HL-60/S4 treated with phorbol 12-myristate 13-acetate at 8.2 ng/mL for 4 days and 3 days (cell line): Measurements from ENCODE around the gene PRPF8.
"Not testable (repeated sequence)": the region's sequence is repeated elsewhere in the genome, so short reads cannot be mapped to it uniquely, and the experiment has no call there.

Experiments
- in situ Hi-C: fragments of 300-500 bp; cut with MboI; formaldehyde crosslinking; loops from 2 replicates; pipeline ENCODE4 v1.15.0; 2022; ENCODE audit warnings: low sequenced_read_pairs

Gene PRPF8

GRCh38 chr17:1695365-1695764, 10.7 kb upstream of the PRPF8 start:
- in situ Hi-C loops: no loop called here

GRCh38 chr17:1693339-1693738, 8.7 kb upstream of the PRPF8 start:
- in situ Hi-C loops: no loop called here

DNA sequence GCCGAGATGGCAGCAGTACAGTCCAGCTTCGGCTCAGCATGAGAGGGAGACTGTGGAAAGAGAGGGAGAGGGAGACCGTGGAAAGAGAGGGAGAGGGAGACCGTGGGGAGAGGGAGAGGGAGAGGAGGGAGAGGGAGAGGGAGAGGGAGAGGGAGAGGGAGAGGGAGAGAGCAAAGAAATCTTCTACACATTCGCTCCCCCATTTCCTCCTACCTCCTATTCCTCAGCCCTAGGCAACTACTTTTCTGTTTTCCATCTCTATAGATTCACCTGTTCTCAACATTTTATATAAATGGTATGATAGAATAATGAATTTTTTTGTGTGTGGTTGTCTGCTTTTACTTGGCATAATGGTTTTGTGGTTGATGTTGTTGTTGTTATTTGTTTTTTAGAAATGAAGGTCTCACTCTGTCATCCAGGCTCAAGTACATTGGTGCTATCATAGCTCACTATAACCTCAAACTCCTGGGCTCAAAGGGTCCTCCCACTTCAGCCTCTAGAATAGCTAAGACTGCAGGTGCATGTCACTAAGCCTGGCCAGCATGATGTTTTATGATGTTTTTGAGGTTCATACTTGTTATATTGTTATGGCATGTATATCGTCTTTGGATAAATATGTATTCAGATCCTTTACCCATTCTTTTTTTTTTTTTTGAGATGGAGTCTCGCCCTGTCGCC, 6.0 kb upstream of the PRPF8 start:
- in situ Hi-C loops: no loop called here

DNA sequence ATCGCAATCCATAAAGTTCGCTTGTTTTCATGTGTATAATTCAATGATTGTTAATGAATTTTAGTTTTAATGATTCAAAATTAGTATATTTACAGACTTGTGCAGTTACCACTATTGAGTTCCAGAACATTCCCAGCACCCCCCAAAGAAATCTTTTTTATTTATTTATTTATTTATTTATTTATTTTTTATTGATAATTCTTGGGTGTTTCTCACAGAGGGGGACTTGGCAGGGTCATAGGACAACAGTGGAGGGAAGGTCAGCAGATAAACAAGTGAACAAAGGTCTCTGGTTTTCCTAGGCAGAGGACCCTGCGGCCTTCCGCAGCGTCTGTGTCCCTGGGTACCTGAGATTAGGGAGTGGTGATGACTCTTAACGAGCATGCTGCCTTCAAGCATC, 3.7 kb upstream of the PRPF8 start:
- in situ Hi-C loops: not testable (repeated sequence)

- in situ Hi-C loops: no loop called here
Observed at GRCh38 chr17:1686086-1686485, 1.4 kb upstream of the PRPF8 start.

GRCh38 chr17:1683459-1683858, 1.2 kb downstream of the PRPF8 start:
- in situ Hi-C loops: no loop called here

DNA sequence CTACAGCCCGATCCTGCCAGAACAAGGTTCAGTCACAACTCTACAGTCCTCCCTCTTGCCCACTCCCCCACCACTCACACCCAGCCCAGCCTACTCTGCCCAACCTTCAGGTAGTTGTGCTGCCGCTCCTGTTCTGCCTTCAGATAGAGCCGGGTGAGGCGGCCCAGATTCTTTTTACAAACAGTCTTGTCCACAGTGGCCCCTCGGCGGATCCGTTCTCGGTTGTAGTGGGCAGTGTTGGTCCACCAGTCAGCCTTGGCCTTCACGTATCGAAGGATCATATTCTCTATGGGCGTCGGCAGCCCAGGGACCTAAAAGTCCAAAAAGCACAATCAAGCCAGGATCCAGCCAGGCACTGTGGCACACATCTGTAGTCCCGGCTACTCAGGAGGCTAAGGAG, 8.3 kb downstream of the PRPF8 start:
- in situ Hi-C loops: no loop called here

DNA sequence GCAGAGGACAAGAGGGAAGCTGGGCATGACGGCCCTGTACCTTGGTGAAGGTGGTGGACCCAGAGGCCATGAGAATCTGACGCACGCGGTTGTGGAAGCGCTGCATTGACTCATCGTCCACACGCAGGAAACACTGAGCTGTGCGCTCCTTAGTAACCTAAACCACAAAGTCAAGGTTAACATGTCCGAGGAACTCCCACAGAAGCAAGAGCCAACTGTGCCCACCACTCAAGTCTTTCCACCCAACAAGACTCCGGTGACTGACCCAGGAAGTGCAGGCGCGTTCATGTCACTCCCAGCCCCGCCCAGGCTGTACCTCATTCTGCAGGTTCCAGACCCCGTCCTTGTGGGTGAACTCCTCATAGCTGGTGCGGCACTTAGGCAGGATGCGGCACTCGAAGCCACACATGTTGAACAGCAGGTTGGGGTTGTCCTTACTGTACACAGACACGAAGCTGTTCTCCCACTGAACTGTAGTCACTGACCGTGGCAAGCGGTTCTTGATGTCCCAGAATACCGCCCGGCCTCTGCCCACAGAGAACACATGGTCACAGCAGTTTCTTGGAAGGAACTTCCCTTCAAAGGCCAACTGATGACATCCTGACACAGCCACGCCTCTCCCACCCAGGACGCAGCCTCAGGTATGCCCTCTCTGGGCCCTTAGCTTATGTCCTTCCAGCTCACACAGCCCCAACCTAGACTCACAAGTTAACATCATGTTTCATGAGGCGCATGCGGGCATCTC, 11.5 kb downstream of the PRPF8 start:
- in situ Hi-C loops: no loop called here

DNA sequence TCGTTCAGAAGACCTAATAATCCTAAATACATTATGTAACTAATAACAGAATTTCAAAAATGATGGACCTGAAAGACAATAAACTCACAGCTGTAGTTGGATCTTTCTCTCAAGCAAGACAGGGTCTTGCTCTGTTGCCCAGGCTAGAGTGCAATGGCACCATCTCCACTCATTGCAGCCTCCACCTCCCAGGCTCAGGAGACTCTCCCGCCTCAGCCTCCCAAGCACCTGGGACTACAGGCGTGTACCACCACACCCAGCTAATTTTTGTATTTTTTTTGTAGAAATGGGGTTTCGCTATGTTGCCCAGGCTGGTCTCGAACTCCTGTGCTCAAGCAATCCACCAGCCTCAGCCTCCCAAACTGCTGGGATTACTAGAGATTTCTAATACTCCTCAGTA, 20.7 kb downstream of the PRPF8 start:
- in situ Hi-C loops: not testable (repeated sequence)

- in situ Hi-C loops: no loop called here
Observed at GRCh38 chr17:1661045-1661444, 23.6 kb downstream of the PRPF8 start.

DNA sequence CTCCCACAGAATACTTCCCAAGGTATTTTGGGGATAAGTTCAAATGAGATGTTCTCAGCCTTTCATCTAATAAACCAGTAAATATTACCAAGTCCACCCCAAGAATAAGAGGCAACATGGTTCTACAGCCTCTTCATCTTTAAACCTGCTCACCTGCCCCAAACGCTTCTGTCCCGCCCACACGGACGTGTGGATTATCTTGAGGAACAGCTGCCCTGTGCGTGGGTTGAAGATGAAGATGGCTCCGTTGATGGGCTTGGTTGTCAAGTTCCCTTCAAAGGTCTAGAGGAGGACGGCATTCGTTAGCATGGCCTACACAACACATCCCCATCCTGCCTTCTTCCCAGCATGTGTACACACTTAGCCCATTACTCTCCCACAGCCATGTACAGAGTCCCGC, 26.6 kb downstream of the PRPF8 start:
- in situ Hi-C loops: no loop called here

DNA sequence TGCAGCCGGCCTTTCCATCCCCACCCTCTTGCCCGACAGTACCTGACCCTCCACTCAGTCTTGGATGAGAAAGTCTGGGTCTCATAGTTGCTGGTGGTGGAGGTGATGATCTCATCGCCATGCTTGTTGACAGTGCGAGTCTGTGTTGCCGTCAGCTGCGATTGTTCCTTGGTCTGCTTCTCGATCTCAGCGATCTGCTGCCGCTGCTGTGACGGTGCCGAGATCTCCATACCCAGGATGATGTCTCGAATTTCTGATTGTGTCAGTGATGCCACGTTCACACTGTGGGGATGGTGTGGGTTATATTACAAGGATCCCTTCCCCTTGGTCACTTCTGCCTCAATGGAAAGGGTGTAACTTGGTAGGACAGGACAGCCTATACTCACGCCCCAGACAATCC, 30.9 kb downstream of the PRPF8 start:
- in situ Hi-C loops: no loop called here

DNA sequence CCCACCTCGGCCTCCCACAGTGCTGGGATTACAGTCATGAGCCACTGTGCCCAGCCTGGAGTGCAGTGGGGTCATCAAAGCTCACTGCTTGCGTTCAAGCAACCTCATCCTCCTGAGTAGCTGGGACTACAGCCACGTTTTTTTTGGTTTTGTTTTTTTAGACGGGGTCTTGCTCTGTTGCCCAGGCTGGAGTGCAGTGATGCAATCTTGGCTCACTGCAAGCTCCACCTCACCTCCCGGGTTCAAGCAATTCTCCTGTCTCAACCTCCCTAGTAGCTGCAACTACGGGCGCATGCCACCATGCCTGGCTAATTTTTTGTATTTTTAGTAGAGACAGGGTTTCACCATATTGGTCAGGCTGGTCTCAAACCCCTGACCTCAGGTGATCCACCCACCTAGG, 31.9 kb downstream of the PRPF8 start:
- in situ Hi-C loops: not testable (repeated sequence)

DNA sequence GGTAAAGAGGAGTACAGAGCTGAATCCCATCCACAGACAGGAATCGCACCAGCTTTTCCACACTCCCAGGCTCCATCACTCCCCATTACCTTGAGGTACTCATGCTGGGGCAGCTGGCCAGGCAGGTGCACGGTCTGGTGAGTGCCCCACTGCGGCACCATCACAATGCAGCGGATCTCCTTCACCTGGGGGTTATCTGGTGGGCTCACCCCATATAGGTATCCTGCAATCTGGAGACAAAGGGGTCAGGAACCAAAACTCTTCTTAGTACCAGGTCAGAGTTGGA, 33.2 kb downstream of the PRPF8 start:
- in situ Hi-C loops: no loop called here

GRCh38 chr17:1650731-1651558, 33.7 kb downstream of the PRPF8 start:
- in situ Hi-C loops: no loop called here

DNA sequence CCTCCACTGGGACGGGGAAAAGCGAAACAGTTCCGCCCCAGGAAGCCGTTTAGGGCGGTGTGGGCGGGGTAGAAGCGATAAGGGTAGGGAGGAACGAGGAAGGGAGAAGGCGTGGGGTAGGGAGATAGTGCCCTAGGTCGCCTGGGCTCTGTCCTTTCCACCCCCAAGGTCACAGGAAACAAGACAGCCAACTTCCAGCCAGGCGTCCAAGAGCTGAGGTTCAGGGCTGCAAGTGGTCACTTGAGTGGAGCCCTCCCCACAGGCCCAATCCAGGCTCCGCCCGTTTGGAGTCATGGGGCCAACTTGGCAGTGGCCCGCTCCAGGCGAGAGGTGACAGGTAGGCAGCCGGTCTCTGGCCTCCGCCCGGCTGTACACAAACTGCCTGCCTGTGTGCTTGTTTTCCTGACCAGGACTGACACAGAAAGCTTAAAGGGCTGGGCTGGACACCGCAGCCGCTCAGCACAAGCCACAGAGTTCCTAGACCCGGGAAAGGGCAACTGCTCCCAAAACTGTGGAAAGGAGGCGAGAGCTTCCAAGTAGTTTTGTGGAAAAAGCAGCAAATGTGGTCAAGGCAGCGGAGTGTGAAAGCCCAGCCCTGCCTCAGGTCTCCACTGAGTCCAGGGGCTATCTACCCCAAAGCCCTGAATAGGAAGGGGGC, 34.7 kb downstream of the PRPF8 start, which contains the start of gene RILP:
Gene RILP (minus strand): TSS at position 23 of the 658 bp plus-strand sequence. CDS start 62 bp downstream, outside the sequence.
- in situ Hi-C loops: loop anchor here (10.0 kb wide), 1 partner anchor 75 kb away; no protein-coding TSS in a partner anchor

DNA sequence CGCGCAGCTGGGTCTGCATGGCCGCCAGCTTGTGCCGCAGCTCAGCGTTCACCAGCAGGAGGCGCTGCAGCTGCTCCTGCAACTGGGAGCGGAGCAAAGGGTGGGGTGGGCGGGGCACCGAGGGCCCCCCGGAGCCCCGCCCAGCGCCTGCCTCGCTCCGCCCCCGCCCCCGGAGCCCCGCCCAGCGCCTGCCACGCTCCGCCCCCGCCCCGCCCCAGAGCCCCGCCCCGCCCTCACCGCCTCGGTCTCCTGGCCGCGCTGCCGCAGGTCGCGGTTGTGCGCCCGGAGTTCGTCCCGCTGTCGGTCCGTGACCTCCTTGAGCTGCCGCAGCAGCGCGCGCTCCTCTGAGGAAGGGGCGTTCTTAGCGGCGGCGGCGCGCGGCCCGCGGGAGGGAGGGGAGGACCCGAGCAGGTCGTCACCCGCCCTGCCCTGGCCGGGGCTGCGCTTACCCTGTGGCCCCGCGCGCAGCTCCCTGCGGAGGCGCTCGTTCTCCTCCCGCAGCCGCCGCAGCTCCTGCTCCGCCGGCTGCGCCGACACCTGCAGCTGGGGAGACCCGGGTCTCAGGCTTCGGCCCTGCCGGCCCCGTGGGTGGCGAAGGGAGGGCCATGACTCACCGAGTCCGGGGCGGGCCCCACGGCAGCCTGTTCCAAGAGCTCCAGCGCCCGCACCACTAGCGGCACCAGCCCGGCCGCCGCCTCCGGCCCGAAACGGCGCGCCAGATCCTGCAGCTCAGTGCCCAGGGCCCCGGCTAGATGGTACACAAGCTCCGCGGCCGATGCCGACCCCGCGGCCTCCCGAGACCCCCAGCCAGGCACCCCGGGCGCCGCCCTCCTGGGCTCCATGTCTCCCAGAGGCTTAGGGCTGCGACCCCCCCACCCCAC, 35.5 kb downstream of the PRPF8 start:
- in situ Hi-C loops: loop anchor here (10.0 kb wide), 1 partner anchor 74 kb away; no protein-coding TSS in a partner anchor

- in situ Hi-C loops: loop anchor here (10.0 kb wide), 1 partner anchor 74 kb away; no protein-coding TSS in a partner anchor
Observed at GRCh38 chr17:1648173-1648962, 36.3 kb downstream of the PRPF8 start.

DNA sequence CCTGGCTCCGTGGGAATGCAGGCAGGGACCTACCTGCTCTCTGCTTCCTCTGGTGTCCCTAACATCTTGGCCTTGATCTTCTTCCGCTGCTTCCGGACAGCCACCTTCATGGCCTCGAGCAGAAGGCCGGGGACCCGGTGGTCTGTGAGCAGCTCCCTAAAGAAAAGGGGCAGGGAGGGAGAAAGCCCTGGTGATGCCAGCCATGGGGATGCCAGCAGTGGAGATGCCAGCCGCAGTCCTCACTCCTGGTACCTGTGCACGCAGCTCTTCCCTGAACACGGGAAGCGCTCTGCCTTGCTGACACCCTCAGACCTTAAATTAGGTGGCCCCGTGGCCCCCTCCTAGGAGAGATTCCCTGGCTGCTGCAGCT, 36.9 kb downstream of the PRPF8 start:
- in situ Hi-C loops: loop anchor here (10.0 kb wide), 1 partner anchor 73 kb away; no protein-coding TSS in a partner anchor
